Measurements from ENCODE around the gene APOC4. TPM values are rescaled to one million over a fixed set of nuclear protein-coding genes. Genes with fewer than 3 reads are reported as not detected.

APOC4 gene
- total RNA-seq, 1 experiment from 2014 or later, result not detected

DNA sequence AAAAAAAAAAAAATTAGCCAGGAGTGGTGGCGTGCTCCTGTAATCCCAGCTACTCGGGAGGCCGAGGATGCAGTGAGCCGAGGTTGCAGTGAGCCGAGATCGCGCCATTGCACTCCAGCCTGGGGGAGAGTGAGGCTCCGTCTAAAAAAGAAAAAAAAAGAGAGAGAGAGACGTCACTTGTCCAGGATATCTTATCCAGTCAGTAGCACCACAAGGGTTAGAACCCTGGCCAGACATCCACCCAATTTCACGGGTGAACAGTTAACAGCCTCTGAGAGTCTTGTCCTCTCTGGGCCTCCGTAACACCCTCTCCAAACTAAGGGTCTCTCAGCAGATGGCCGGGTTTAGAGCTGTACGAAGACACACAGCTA is 12.2 kb downstream of the APOC4 start:
- Mint-ChIP-seq H3K9me3 (ENCODE audit: unreplicated experiment) (no peaks in the 10 kb centered on the region), H3K36me3 (ENCODE audit: insufficient read depth, unreplicated experiment) (peaks cover 12% of the 10 kb centered on the region), H3K27me3 (ENCODE audit: insufficient read depth, unreplicated experiment) (no peaks in the 10 kb centered on the region), H3K27ac (ENCODE audit: low read depth, unreplicated experiment) (peak overlapping the region; percentile 96), H3K4me3 (ENCODE audit: unreplicated experiment) (peak overlapping the region; percentile 89), H3K4me1 (ENCODE audit: insufficient read depth, unreplicated experiment) (peaks cover 29% of the 10 kb centered on the region)
- intact Hi-C loops (cut with micrococcal nuclease), result loop anchor here (5.0 kb wide), 1 partner anchor 107 kb away; the partner anchor contains the start of gene NECTIN2
- POLR2A ChIA-PET, result interaction anchor here (0.6 to 2.8 kb wide), 24 partner anchors 8 to 524 kb away, joined by 3 to 16 read pairs (median 4); partner anchors contain the start of genes APOC2, BLOC1S3, CLASRP and ERCC1
- TF ChIP-seq, protein P1, sequence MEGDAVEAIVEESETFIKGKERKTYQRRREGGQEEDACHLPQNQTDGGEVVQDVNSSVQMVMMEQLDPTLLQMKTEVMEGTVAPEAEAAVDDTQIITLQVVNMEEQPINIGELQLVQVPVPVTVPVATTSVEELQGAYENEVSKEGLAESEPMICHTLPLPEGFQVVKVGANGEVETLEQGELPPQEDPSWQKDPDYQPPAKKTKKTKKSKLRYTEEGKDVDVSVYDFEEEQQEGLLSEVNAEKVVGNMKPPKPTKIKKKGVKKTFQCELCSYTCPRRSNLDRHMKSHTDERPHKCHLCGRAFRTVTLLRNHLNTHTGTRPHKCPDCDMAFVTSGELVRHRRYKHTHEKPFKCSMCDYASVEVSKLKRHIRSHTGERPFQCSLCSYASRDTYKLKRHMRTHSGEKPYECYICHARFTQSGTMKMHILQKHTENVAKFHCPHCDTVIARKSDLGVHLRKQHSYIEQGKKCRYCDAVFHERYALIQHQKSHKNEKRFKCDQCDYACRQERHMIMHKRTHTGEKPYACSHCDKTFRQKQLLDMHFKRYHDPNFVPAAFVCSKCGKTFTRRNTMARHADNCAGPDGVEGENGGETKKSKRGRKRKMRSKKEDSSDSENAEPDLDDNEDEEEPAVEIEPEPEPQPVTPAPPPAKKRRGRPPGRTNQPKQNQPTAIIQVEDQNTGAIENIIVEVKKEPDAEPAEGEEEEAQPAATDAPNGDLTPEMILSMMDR (IDR thresholded peaks at IDR 0.05; ENCODE audit: unreplicated experiment), result no peak
- BruUV-seq (replicated peaks), result no TSS peak
- no peak for DNase-seq (ENCODE audit: unreplicated experiment)
- CTCF ChIA-PET, result interaction anchor here (0.6 to 1.2 kb wide), 9 partner anchors 13 to 1260 kb away, joined by 3 to 5 read pairs (median 4); no protein-coding TSS in a partner anchor

DNA sequence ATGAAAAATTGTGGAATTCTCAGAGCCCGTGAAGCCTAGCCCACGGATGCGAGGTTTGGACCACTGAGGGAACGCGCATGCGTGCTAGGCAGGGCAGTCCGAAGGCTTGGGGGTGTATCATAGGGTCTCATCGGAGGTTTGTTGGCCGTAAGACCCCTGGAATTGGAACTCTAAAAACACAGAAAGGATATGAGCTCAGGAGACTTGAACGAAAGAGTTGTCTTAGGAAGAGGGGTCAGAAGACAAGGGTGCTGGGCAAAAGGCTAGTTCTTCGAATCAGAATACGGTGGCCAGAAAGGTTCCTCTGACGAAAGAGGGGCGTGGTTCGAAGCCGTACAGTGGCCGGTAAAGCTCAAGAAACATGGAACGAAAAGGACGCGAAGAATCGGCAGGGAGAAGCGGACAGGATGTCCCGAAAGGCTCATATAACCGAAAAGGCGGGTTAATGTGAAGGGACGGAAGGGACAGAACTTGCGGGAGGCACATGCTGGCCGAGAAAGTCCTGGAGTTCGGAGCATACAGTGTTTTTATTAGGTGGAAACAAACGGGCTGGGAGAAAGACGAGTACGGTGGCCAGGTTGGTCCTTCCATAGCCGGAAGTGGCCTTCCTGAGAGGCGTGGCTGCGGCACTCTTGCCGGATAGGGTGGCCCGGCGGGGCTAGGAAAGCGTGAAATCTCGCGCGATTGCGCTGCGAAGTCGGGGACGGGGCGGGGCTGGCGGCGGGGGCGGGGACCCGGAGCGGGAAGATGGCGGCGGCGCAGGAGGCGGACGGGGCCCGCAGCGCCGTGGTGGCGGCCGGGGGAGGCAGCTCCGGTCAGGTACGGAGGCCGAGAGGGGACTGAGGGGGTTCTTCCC is 12.8 kb downstream of the APOC4 start, which contains the start of gene CLPTM1:
CLPTM1 (plus strand) TSS at position 732 of the 856 bp plus-strand sequence; CDS start at position 748, 16 bp downstream.
- H3K4me1 Mint-ChIP-seq (ENCODE audit: insufficient read depth, unreplicated experiment), result peaks cover 29% of the 10 kb centered on the region
- BruUV-seq (replicated peaks), result TSS peak; percentile 91
- TF ChIP-seq, protein P1 (IDR thresholded peaks at IDR 0.05; ENCODE audit: unreplicated experiment), result no peak
- ChIA-PET POLR2A (interaction anchor here (0.6 to 2.8 kb wide), 29 partner anchors 9 to 787 kb away, joined by 3 to 16 read pairs (median 3); partner anchors contain the start of genes APOC2, BLOC1S3, CLASRP and ERCC1), CTCF (interaction anchor here (0.6 to 1.0 kb wide), 8 partner anchors 14 to 1261 kb away, joined by 3 to 5 read pairs (median 4); no protein-coding TSS in a partner anchor)
- H3K27ac Mint-ChIP-seq (ENCODE audit: low read depth, unreplicated experiment), result peak within 1 kb of the TSS; percentile 96
- peak; percentile 97 for DNase-seq (ENCODE audit: unreplicated experiment)
- H3K9me3 Mint-ChIP-seq (ENCODE audit: unreplicated experiment), result no peaks in the 10 kb centered on the region
- no peaks in the 10 kb centered on the region for H3K27me3 Mint-ChIP-seq (ENCODE audit: insufficient read depth, unreplicated experiment)
- peak within 1 kb of the TSS; percentile 89 for H3K4me3 Mint-ChIP-seq (ENCODE audit: unreplicated experiment)
- intact Hi-C loops (cut with micrococcal nuclease), result loop anchor here (5.0 kb wide), 1 partner anchor 108 kb away; the partner anchor contains the start of gene NECTIN2
- peaks cover 14% of the 10 kb centered on the region for H3K36me3 Mint-ChIP-seq (ENCODE audit: insufficient read depth, unreplicated experiment)

DNA sequence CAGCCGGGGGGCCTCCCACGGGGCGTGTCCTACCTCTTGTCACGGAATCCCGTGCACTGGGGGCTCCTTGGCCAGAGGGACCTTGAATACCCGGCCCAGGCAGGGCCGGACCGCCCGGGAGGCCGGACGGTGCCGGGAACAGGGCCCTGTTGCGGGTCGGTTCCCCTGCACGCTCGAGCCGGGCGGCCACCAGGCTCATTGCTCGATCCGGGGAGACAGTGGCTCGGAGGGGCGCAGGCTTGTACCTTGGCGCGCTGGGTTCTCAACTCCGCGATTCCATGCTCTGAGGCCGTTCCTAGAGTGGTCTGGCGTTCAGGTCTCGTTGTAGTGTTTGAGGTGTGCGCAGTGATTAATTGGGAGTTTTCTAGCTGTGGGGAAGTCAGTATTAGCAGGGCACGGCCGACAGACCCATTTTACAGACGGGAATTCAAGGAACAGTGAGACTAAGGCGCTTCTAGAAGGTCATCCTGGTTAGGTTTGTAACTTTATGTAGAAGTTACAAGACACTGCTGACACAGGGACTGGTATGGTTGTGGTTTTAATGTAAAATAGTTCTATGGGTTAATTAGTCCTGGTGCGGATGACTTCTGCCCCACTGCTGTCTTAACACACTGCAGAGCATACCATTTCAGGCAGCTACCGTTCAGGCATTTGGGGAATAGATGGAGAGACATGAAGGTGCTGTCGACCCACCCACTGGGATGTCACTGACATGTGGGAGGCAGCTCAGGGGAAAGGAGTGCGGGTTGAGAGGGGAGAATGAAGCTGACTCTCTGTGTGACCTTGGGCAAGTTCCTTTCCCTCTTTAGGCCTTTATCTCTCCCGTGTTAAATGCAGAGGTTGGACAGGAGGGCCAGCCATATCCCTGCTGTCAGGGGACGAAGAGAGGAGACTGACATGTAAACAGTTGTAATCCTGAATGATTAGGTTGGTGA is 13.7 kb downstream of the APOC4 start:
- ChIA-PET CTCF (interaction anchor here (0.7 to 2.6 kb wide), 3 partner anchors 11 to 309 kb away, joined by 3 to 7 read pairs (median 3); no protein-coding TSS in a partner anchor), POLR2A (interaction anchor here (0.6 to 2.8 kb wide), 13 partner anchors 10 to 786 kb away, joined by 3 to 16 read pairs (median 5); partner anchors contain the start of genes BLOC1S3, CLASRP, PPP1R37 and TOMM40)
- intact Hi-C loops (cut with micrococcal nuclease), result no loop called here
- peak; percentile 17 for DNase-seq (ENCODE audit: unreplicated experiment)
- Mint-ChIP-seq H3K27ac (ENCODE audit: low read depth, unreplicated experiment) (peak overlapping the region; percentile 96), H3K27me3 (ENCODE audit: insufficient read depth, unreplicated experiment) (no peaks in the 10 kb centered on the region), H3K4me1 (ENCODE audit: insufficient read depth, unreplicated experiment) (peaks cover 34% of the 10 kb centered on the region), H3K4me3 (ENCODE audit: unreplicated experiment) (peak overlapping the region; percentile 89), H3K9me3 (ENCODE audit: unreplicated experiment) (no peaks in the 10 kb centered on the region), H3K36me3 (ENCODE audit: insufficient read depth, unreplicated experiment) (peaks cover 14% of the 10 kb centered on the region)
- TF ChIP-seq, protein P1 (IDR thresholded peaks at IDR 0.05; ENCODE audit: unreplicated experiment), result no peak
- TSS peak; percentile 44 for BruUV-seq (replicated peaks)

All from MCF 10A (cell line).